CD4-positive, alpha-beta T cell treated with Interleukin-12 subunit alpha and Interleukin-12 subunit beta, for 1 hour (primary cell): ENCODE measurements around the gene TPSD1.

Source experiments
- DNase-seq: peaks from one replicate; pipeline ENCODE4 v3.0.0-alpha.2; 2020

Gene TPSD1

DNA sequence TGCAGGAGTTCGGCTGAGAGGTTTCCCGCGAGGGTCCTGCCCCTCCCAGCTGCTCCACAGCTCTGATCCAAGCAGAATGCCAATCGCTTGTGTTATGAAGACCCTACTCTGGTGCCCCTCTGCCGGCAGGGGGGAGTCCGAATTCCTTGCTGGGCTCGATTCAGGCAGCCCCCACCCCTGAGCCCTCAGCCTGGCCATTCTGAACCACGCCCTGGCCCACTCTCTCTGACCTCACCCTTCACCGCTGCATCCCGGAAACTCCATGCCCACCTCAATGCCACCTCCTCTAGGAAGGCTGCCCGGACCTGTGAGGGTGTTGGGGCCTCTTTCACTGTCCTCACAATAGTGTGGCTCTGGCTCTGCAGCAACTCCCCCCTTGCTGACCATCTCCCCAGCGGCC, 45.7 kb downstream of the TPSD1 start:
- DNase-seq = no peak

DNA sequence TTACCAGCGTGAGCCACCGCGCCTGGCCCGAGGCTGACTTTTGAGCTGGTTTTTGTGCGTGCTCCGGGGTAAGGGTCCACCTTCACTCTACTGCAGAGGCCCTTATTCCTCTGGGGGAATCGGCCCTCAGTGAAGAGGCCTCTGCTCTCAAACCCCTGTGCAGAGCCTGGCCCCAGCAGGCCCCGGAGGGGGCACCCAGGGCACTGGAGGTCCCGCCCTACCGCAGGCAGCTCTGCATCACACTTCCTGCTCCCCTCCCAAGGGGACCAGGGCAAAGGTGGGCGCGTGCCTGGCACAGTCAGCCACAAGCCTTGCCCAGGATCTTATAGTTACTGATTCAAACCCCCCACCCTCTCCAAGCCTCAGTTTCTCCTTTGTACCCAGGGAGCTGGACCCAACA, 50.0 kb downstream of the TPSD1 start:
- DNase-seq = no peak

DNA sequence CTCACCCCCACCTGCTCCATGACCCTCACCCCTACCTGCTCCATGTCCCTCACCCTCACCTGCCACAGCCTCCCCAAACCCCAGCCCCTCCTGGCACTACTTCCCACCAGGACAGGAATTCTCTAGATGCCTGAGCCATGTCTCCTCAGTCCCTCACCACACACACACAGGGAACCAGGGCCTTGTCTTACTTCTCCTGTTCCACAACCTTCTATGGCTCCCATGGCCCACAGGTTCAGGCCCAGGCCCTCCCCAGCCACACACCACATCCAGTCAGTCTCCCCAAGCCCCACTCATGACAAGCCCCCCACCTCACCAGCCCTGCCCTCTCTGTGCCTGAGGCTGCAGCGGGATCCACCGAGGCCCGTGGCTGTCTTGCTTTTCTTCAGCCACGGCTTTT, 50.5 kb downstream of the TPSD1 start:
- DNase-seq = no peak

DNA sequence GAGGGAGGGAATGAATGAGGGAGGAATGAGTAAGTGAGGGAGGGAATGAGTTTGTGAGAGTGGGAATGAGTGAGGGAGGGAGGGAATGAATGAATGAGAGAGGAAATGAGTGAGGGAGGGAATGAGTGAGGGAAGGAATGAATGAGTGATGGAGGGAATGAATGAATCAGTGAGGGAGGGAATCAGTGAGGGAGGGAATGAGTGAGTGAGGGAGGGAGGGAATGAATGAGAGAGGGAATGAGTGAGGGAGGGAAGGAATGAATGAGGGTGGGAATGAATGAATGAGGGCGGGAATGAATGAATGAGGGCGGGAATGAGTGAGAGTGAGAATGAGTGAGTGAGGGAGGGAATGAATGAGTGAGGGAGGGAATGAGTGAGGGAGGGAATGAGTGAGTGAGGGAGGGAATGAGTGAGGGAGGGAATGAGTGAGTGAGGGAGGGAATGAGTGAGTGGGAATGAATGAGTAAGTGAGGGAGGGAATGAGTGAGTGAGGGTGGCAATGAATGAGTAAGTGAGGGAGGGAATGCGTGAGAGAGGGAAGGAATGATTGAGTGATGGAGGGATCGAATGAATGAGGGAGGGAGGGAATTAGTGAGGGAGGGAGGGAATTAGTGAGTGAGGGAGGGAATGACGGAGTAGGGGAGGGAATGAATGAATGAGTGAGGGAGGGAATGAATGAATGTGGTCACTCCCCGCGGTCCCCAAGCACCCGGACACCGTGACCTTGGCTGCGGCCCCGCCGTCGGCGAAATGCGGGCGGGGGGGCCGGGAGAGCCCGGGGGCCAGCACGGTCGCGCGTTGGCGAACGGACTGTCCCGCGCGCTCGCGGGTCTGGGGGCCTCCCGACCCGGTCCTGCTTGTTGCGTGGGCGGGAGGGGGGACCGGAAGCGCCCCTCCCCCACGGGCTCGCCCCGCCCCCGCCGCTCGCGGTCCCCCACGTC, 52.4 kb downstream of the TPSD1 start:
- no peak for DNase-seq
